Hematopoietic multipotent progenitor cell treated with erythropoietin and hydrocortisone succinate and interleukin-3 and kit ligand, for 4 days (in vitro differentiated cells): Measurements from ENCODE around the gene CASD1.

Source experiments
- DNase-seq: peaks from one replicate; pipeline ENCODE4 v3.0.0-alpha.2; 2015

The CASD1 gene

DNA sequence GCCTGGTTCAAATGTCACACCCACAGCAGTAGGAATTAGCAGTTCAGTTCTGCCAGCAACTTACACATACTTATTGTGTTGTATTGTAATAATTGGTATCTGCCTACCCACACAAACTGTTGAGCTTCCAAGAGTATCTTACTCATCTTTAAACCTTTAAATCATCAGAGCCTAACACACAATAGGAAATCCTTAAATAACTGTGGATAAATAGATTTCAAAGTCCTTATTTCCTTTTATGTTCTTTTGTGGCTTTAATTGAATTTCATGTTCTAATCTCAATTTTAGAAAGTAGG is 3.9 kb downstream of the CASD1 start:
- DNase-seq = no peak

DNA sequence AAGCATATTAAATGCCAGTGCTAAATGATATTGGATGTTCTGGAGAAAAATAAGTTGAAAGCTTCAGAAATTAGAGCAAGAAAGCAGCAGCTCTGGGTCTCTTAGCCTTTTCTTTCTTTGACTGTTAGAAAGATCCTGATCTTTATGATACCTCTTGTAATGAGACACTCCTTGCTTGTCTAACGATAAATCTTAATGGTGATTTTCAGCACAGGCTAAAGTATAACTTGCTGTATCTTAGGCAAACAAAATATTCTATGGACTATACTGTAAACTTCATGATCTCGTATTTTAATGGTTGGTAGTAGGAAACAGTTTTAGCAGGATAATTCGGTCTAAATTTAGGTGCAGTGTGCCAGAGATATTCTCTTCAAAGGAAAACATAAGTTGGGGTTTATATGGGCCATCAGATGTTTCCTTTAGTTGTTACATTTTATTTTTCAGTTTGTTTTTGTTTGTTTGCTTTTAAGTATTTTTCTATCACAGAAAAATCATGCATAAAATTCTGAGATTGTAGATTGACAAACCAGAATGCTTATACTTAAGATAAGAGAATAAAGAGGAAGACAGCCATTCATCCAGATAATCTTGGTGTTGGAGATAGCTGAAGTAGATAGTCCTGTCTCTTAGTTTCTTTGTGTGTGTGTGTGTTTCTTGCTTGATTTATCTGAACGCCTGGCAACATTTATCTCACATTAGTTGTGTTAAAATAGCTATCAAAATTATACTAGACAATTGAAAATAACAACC is 4.7 kb downstream of the CASD1 start:
- DNase-seq = peak; percentile 50

DNA sequence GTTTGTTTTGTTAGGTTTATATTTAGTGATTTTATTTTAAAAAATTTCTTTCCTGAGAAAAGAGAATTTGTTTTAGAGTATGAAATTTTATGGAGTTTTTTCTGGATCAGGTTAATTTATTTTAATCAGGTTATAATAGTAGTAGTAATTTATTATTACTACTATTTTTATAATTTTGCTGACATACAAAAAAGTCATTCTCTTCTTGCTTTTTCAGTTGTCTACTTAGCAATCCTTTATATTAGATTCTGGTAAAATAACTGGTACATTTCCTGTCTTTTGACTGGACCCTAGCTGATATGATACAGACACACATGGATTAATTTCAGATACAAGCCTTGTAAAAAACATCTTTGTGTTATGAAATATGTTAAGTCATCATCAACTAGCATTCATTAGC is 5.3 kb downstream of the CASD1 start:
- DNase-seq = no peak

DNA sequence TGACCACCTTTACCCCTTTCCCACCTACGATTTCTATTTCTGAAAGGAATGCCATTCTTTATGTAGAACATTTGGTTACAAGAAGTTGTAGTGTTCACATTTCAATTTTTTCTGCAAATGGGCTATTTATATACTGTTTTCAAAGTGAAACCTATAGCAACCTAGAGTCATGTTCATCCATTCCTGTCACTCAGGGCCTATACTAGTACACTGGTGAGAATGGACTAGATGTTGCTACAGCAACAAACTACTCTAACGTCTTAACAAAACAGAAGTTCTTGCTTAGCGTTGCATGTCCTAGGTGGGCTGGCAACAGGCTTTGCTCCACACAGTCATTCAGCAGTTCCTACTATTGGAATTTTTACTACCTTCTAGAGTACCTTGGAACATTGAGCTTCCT is 16.3 kb downstream of the CASD1 start:
- no peak for DNase-seq

DNA sequence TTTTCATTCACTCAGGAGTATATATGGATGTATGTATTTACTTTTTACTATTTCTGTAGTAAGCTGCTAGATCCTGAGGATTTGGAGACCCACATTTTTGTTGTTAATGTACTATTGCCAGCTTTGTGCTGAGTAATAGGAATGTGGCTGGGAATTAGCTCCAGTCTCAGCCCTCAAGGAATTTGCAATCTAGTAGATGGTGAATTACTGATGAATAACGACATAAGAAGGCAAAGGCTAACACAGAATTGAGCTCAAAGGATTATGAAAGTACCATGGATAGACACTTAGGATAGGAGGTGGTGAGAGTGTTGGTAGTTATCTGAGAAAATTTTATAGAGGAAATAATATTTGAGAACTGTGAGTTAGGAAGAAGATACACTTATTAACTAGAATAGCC is 19.9 kb downstream of the CASD1 start:
- no peak for DNase-seq

DNA sequence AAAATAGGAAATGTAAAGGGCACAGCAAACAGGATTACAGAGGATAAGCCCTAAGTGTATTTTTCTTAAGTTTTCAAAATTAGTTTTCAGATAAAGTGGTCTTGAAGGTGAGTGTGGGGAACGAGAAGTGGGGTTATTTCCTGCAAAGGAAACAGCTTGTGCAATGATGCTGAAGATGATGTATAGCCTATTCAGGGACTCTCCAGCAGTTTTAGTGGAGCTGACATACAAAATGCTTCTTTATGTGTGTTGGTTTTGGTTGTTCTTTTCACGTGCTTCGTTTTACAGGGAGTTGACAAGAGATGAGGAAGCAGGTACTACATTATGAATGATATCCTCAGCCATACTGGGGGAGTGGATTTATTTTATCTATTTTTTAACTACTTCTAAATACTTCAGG is 20.5 kb downstream of the CASD1 start:
- DNase-seq = peak; percentile 26

DNA sequence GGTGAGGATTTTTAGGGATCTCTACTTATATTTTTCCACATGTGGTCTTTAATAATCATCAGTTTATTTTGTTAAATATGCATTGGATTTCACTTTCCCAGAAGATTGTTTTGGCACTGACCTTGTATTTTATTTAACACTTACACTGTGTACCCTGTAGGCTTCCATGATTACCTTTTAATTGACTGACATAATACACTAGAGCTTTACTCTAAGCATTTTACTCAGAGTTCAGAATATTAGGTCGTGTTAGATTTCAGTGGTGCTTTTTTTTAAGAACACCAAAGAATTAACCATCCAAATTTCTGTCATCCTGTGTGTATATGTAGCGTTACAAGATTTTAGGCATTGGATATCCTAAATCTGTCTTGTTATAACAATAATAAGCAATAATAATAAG is 23.1 kb downstream of the CASD1 start:
- DNase-seq = no peak

DNA sequence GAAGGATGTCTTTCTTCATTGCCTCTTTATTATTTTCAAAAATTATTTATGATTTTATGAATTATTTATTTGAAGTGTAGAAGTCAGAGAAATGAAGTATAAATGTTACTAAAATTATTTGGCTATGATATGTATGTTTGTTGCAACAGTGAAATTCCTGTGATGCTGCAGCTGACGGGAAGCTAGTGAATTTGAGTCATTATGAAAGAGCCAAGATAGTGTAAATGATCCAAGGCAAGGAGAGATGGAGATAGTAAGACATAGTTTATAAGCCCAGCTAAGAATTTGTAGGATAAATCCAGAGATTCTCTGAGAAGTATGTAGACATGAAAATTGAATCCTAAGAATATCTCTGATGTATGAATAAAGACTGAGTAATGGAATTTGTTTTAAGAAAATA is 30.8 kb downstream of the CASD1 start:
- DNase-seq = no peak

DNA sequence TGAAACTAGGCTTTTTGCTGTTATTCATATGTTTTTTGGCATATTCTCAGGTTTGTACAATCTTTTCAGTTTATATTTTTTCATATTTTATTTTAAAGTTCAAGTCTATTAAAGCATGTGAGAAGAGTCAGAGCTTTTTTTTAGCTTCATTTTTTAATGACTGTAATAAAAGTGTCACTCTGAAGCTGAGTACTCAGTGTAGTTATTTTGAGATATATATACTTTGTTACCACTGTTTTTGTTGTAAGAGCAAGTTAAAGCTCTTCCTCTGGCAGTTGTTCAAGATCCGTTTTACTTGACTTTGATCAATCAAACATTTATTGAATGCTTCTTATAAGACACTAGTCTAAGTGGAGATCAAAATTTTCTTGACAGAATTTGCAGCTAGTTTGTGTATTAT is 37.5 kb downstream of the CASD1 start:
- DNase-seq = no peak

DNA sequence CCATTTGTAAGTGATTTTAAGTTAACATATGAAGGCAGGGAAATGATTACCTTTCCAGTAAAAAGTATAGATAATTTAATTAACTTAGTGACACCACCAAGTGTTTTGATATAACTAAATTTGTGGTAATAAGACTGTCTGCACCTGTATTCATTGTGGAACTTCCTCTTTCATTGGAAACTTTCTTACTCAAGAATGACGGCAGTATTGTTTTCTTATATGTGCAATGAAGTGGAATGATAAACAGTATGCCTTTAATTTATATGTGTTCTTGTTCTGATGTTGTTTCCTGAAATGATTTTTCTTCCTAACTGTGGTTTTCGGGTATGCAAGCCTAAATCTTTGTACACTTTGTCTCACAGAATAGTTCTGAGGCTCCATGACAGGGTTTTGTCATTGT is 46.4 kb downstream of the CASD1 start:
- peak; percentile 8 for DNase-seq

DNA sequence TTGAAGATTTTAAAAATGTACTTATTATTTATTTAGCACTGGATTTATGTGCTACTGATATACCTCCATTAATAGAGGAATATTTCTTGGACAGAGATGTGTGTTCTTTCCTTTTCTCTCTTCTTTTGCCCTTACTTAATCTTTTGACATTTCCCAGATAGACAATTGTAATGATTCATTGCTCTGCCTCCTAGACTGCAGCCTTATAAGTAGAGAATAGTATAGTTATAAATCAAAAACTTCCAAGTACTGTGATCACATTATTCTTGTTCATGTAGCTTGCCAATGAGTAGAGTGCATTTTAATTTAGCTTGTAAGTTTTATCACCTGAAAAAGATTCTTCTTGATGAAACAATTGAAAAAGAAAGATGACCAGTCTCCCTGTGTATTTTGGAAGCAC is 47.6 kb downstream of the CASD1 start:
- no peak for DNase-seq

DNA sequence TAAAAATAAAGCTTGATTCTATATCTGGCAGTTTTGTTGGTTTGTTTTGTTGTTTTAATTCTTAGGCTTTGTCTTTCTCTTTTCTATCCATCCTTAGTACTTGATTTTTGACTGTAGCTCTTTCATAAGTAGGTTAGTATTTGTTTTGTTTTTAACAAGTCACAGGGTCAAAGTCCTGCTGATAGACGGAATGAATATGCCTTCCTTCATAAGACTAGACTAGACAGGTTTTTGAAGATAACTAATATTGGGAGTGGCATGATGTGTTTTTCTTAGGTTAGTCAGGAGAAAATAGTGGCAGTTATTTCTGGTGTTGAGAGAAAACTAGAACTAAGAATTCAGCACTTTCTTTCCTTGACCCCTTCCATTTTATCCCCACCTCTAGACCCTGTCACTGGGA is 50.4 kb downstream of the CASD1 start:
- DNase-seq = no peak

DNA sequence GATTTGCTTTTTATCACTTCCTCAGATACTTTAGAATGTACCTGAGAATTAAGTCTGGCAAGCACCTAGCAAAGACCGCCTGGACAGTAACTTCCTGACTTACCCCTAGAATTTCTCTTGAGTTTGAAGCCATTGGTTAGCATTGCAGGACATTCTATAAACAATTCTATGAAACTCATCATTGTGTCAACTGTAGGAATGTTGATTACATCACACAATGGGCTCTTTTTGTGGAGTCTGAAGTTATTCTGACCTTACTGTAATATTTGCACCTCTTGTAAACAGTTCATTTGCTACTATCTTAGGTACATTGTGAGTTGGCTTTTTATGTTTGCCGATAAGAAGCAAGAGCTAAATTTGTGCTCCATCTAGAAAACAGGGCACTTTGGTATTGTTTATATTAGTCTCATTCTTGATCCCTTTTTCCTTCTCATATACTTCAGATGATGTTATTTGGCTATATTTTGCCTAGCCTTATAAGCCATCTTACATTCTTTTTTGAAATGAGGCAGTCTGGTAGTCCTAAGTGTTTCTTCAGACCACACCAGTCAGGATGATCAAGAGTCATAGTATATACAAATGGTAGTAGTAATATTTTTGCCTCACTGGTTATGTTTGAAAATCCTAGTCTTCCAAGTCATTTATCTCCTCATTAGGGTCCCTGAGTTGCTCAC is 52.4 kb downstream of the CASD1 start:
- DNase-seq = no peak

DNA sequence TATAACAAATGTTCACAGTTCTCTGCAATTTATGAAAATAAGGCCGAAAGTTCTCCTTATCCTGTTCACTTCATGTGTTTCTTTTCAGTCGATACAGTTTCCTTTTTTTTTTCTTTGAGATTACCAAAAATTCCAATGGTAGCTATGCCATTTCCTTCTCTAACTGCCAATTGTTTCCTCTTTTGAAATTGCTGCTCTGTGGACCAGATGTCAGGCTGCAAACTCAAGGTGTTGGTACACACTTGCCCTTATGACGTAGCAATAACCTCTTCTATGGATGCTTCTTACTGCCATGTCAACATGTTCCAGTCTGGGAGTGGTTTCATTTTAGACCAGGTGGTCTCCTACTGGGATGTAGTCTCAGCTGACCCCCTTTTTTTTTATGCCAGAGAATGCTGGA is 52.9 kb downstream of the CASD1 start:
- DNase-seq = peak; percentile 22

DNA sequence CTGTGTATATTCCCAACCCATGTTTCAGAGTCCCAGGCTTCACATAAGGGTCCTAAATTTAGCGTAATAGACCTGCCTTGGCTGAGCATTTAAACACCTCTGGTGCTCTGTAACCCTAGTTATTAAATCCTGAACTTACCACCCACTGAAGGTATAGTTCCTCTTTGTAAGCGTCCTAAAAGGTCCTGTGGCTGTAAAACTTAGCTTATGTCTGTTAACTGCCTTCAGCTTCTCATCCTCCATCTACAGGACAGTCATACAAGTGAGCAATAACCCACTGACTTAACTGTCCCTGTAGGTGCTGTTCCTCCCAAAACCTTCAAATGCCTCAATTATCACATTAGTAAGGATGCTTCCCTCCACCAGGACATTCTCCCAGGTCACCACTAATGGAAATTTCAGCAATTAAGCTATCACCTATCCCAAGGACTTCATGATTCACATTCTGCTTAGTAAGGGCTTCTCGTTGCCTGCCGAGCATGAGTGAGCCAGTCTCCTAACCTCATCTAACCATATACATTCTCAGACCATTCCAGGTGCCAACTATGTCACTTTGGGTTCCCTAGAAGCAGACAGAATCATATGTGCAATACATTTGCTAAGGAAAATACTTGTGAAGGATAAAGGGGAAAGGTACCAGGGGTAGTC is 55.8 kb downstream of the CASD1 start:
- no peak for DNase-seq

DNA sequence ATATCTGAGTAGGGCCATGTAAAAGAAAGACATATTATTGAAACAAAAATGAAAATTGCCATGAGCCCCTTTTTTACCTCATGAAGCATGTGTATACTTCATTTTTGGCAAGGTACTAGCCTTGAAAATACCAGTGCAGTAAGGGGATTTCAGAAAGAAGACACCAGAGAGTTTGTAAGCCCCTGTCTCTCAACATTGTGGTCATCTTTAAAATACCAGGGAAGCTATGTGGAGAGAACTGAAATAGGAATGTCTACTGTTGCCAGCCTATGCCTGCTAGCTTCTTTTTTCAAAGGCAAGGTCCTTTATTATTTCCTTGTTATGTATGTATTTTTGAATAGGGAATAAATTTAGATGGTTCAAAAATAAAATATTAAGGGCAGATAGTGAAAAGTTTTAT is 57.8 kb downstream of the CASD1 start:
- DNase-seq = no peak

DNA sequence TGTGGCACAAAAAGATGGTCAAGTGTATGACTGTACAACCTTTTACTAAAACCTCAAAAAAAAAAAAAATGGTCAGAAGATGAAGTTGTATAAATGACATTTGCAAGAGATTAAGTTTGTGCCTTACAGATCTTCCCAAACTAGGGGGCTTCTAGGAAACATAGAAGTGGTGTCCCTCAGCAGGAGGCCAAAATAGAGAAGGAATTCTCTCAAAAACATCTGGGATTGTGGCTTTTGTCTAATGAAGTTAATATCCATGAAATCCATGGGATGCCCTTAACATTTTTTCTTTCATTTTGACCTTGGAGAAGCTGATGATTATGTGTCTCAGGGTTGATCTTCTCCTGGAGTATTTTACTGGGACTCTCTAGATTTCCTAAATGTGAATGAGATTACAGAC is 62.2 kb downstream of the CASD1 start:
- DNase-seq = no peak

DNA sequence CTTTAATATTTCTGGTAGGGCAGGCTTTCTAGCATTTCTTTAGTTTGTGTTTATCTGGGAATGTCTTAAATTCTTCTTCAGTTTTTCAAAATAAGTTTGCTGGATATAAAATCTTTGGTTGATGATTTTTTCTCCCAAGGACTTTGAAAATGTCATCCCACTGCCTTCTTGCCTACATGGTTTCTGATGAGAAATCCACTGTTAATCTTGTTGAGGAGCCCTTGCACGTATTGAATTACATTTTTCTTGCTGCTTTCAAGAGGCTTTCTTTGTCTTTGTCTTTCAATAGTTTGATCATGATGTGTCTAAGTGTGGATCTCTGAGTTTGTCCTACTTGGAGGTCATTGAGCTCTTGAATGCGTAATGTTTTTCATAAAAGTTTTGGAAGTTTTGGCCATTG is 66.0 kb downstream of the CASD1 start:
- no peak for DNase-seq

DNA sequence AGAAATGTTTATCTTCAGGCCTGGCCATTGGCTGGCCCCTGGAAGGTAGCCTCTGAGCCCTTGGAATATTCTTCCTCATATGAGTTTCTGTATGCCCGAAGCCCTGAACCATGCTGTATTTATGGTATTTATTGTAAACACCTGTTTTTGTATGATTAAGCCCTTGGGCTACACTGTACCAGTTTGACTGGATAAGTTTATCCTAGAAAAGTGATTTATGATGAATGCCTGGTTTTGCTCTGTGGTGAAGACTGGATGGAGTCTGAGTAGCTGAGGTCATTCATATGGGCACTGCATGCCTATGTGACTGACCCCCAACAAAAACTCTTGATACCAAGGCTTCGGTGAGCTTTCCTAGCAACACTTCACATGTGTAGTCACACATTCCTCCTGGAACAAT is 66.7 kb downstream of the CASD1 start:
- no peak for DNase-seq

DNA sequence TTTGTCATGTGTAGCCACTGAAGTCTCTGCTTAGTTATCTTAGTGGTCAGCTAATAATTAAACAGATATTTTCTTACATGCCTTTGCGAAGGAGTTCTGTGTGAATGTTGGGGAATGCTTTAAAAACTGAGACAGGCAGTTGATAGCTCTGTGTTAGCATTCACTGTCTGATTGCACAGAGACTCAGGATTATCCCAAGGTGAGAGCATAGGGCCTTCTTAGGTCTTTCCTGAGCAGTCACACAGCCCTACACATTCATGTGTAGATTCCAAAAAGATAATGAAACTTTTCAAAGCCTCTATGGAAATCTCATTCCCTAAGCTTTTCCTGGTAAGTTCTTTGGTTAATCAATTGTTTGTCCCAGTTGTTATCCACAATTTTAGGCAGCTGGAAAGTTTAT is 67.7 kb downstream of the CASD1 start:
- no peak for DNase-seq

DNA sequence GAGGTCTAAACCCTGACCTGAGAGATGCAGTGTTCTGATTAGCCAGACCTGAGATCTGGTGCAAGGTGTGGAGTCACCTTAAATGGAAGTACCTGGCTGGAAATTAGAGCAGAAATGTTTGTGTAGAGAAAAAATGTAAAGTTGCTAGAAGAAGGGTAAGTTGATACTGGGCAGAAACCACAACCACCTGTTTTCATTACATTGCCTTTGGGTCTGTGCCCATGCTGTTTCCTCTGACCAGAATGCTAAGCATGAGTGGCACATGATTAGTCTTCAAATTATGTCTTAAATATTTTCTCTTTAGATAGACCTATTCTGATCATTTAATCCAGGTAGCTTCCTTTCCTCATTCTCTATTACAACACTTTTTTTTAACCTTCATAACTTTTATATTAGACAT is 69.0 kb downstream of the CASD1 start:
- DNase-seq = no peak

DNA sequence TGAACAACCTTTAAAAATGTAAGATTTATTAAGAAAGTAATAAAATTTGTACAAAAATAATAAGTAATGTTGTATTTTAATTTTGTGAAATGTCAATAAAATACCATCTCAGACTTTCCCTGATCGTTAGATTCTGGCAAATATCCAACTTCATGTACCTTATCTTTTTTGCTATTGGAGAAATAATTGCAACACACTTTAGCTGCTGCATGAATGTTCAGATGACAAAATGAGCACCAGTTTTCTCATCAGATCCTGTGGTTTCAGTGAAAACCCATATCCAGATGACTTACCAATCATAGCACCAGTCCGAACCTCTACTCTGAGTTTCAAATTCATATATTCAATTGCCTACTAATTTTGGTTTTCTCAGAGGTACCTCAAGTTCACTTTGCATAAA is 69.9 kb downstream of the CASD1 start:
- peak; percentile 8 for DNase-seq

DNA sequence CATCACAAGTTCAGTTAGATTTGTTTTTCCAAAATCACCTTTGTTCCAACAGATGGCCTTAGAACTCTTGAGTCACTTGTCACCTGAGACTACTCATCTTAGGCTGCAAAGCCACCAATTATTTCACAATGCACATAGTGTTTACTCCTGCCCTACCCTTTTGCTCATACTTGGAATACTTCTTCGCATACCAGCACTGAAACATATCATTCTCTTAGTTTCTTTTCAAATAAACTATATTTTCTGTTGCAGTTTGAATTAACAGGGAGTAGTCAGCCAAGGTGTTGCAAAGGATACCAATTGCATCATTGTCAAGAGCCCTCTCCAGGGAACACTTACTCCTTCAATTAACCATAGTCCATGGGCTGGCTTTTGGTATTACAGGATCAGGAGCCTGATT is 71.0 kb downstream of the CASD1 start:
- no peak for DNase-seq

DNA sequence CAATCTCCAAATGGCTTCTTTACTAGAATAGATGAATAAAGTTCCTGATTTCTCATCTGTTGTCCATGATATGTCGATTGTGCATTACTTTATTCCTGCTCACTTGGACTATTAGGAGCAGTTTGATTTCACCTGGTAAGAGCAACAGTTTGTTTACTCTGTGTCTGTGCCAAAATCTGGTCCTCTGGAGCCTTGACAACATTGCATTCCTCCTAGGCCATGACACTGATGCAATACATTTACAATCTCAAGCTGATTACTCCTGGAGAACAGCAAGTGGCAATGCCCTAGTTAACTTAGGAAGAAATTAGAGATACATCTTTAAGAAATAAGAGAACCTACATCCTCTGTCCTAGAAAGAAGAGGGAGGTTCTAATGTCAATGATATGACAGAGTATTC is 74.5 kb downstream of the CASD1 start:
- no peak for DNase-seq

DNA sequence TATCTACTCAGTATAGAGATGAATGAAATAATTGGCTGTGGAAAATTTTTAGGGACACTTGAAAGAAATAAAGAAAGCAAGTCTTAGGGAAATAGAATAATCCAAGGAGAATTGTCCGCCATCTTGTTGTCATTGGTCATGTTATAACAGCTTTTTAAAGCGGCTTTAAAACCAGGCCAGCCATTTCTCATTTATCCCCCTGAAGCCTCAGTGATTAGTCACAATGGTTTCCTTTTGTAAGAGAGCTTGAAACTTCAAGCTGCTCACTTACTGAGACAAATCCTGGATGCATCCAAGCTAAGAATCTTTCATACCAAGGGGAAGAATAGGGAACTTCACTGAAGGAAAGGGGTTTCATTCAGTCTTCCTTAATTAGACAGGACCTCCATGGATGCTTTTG is 78.5 kb downstream of the CASD1 start:
- no peak for DNase-seq
